Thoracic aorta (tissue), 2 donors: Measurements from ENCODE around the gene KLHDC9. TPM values are rescaled to one million over a fixed set of nuclear protein-coding genes. Genes with fewer than 3 reads are reported as not detected.

Experiments
- ATAC-seq: fragments of 150-250 bp; one replicate; pipeline ENCODE4 v1.8.0; 2017; ENCODE audit warnings: low read depth; ENCODE audit not compliant: insufficient number of reproducible peaks, low FRiP score
- DNase-seq: peaks from one replicate; pipeline ENCODE4 v3.0.0-alpha.2; 2020; ENCODE audit warnings: low spot score
- H3K27ac ChIP-seq, 2 donors: fragments of 200-600 bp; sonication (generic); 1 replicate in 1 of 2; 2 replicates in 1 of 2; pipeline ENCODE4 v1.5.1; 2016; ENCODE audit warnings: mild to moderate bottlenecking in 2 of 2, moderate library complexity in 2 of 2
- H3K27me3 ChIP-seq: fragments of 200-600 bp; sonication (generic); replicated peaks from 2 replicates; pipeline ENCODE4 v1.6.0; 2016; ENCODE audit warnings: mild to moderate bottlenecking; ENCODE audit not compliant: insufficient read depth
- H3K36me3 ChIP-seq: fragments of 200-600 bp; sonication (generic); one replicate; pipeline ENCODE4 v1.5.1; 2016
- H3K4me1 ChIP-seq, 2 donors: fragments of 200-600 bp; sonication (generic); 1 replicate in 1 of 2; 2 replicates in 1 of 2; pipeline versions ENCODE4 v1.5.1 to v1.6.0; 2016; ENCODE audit warnings: low read depth in 2 of 2, mild to moderate bottlenecking in 1 of 2; ENCODE audit not compliant: control insufficient read depth in 1 of 2
- H3K4me3 ChIP-seq: fragments of 200-600 bp; sonication (generic); 2 replicates; pipeline ENCODE4 v1.5.1; 2016; ENCODE audit warnings: mild to moderate bottlenecking
- H3K9me3 ChIP-seq: fragments of 200-600 bp; sonication (generic); 2 replicates; pipeline ENCODE4 v1.5.1; 2016
- total RNA-seq, 2 donors: library from RNA; depleted of rRNA; stranded (reverse); fragments of >200 nt; gene quantifications; one replicate each; pipeline versions ENCODE4 v1.1.0 to v1.2.3, GENCODE V29; 2016
- TF ChIP-seq, protein P1 (sequence below): fragments of 200-600 bp; sonication (generic); IDR thresholded peaks from one replicate; pipeline ENCODE4 v1.5.1; 2019; ENCODE audit warnings: antibody characterized with exemption

The KLHDC9 gene
- total RNA-seq, 2 donors from 2014 or later = 7.9 to 8.6 TPM

DNA sequence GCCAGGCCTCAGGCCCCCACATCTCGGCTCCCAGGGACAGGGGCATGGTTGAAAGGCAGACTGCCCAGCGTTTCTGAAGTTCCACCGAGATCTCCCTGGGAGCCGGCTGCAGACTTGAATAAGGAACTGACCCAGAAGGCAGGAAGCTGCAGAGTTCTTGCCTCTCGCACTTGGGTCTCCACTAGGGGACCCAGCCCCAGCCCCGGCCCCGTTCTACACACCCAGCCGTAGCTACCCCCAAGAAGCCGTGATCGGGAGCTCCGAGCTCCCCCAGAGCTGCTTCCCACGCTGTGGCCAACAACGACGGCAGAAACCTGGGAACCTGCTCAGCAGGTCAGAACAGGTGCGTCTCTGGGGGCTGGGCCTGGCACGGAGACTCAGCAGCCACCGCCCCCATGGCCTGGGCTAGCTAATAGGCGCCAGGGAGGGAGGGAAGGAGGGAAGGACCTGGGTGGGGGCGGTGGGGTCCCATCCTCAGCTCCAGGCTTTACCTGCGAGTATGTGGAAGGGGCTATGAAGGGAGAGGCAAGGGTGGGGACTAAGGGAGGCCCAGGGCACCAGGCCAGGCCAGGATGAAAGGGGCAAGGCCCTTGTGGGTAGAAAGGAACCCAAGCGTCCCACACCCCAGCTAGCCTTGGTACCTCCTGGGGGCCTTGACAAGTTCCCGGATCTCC, 8.8 kb upstream of the KLHDC9 start, which contains the start of gene NECTIN4:
NECTIN4 (minus strand) TSS at position 308 of the 674 bp plus-strand sequence; CDS start at position 46, 262 bp downstream.
- TF ChIP-seq, protein P1, sequence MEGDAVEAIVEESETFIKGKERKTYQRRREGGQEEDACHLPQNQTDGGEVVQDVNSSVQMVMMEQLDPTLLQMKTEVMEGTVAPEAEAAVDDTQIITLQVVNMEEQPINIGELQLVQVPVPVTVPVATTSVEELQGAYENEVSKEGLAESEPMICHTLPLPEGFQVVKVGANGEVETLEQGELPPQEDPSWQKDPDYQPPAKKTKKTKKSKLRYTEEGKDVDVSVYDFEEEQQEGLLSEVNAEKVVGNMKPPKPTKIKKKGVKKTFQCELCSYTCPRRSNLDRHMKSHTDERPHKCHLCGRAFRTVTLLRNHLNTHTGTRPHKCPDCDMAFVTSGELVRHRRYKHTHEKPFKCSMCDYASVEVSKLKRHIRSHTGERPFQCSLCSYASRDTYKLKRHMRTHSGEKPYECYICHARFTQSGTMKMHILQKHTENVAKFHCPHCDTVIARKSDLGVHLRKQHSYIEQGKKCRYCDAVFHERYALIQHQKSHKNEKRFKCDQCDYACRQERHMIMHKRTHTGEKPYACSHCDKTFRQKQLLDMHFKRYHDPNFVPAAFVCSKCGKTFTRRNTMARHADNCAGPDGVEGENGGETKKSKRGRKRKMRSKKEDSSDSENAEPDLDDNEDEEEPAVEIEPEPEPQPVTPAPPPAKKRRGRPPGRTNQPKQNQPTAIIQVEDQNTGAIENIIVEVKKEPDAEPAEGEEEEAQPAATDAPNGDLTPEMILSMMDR = no peak
- Histone ChIP-seq H3K4me1 (no peaks in the 10 kb centered on the region), H3K27me3 (no peaks in the 10 kb centered on the region), H3K36me3 (no peaks in the 10 kb centered on the region), H3K4me3 (no peak within 1 kb of the TSS), H3K9me3 (no peaks in the 10 kb centered on the region), H3K27ac (no peak within 1 kb of the TSS)
- ATAC-seq (no peak), DNase-seq (no peak)

DNA sequence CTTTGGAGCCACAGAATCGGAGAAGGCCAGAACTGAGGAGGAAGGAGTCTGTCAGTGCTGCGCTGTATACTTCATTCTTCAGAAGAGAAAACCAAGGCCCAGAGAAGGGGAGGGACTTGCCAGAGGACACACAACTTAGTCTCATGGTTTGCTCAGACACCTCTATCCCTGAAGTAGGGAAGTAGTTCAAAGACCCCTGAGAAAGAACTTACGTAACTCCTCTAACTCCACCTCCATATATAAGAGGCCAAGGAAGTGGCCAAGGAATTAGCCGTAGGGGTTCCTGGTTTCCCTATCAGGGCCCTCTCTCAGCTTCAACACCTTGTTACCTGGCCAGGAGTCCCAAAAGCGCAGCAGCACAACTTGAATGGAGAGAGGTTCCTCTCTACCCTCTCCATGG, 8.2 kb upstream of the KLHDC9 start:
- DNase-seq (no peak), ATAC-seq (no peak)
- no peak overlapping the region for H3K27ac ChIP-seq
- H3K36me3 ChIP-seq = no peaks in the 10 kb centered on the region
- TF ChIP-seq, protein P1 = no peak
- no peaks in the 10 kb centered on the region for H3K4me1 ChIP-seq
- no peaks in the 10 kb centered on the region for H3K9me3 ChIP-seq
- H3K4me3 ChIP-seq = no peak overlapping the region
- H3K27me3 ChIP-seq = no peaks in the 10 kb centered on the region

DNA sequence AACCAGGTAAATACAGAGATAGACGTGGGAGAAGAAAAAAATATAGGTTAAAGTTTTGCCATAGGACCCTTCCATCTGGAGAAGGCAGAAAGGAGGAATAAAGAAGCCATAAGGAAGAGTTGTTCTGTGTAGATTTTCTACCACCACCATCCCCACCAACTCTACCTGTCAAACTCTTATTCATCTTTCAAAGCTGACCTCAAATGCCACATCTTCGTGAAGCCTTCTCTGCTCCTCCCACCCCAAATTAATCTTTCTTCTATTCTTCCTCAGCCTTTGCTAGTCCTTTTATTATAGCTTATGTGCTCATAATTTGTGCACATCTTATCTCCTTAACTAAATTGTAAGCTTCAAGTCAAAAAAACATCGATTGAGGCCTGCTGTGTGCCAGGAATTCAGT, 7.5 kb upstream of the KLHDC9 start:
- Histone ChIP-seq H3K27me3 (no peaks in the 10 kb centered on the region), H3K4me3 (no peak overlapping the region), H3K9me3 (no peaks in the 10 kb centered on the region), H3K27ac (no peak overlapping the region), H3K4me1 (no peaks in the 10 kb centered on the region), H3K36me3 (no peaks in the 10 kb centered on the region)
- no peak for ATAC-seq
- TF ChIP-seq, protein P1 = no peak
- no peak for DNase-seq

DNA sequence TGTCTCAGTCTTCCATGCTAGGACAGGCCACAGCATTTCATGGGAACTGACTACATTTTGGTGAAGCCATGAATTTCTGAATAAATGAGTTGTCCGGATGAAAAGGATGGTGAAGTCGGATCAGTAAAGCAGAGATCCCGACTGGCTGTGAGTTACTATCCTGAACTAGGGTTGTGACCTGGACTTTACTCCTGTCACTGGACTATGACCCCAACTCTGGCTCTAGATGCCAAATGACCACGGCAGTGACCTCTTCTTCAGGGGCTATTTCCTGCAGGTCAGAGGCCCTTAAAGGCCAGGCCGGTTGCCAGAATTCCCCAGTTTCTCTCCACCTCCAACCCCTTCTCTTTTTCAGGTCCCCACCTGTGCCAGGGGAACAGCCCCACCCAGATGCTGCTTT, 7.1 kb upstream of the KLHDC9 start:
- TF ChIP-seq, protein P1 = no peak
- no peak overlapping the region for H3K4me3 ChIP-seq
- no peaks in the 10 kb centered on the region for H3K27me3 ChIP-seq
- ATAC-seq (no peak), DNase-seq (no peak)
- no peaks in the 10 kb centered on the region for H3K36me3 ChIP-seq
- no peaks in the 10 kb centered on the region for H3K9me3 ChIP-seq
- H3K4me1 ChIP-seq = no peaks in the 10 kb centered on the region
- H3K27ac ChIP-seq = no peak overlapping the region

DNA sequence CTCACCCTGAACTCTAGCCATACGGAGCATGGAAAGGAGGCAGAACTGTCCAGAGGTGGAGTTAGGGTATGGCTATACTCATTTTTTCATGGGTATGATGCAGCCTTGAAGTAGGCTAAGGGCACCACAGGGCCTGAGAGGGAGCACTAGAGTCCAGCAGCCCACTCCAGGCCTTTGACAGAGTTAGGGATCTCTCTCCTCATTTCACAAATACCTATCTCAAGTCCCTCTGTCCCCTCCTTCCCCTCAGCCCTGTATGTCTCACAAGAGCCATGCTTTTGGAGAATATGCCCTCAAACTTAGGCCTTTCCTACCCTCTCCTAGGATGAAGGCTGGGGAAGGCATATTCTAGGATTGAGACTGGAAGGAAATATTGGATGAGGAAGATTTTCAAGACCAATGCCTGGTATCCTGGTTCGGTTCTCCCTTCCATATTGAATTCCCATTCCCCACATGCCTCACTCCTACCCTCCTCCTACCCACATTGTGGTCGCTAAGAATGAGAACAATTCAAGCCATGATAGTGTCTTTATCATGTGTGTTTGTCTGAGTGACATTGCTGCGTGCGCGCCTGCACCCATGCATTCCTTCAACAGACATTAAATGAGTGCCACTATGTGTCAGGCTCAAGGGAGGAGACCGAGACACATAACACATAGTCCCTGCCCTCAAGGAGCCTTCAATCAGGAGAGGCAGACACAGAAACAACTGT, 6.2 kb upstream of the KLHDC9 start:
- no peak overlapping the region for H3K27ac ChIP-seq
- no peak for ATAC-seq

More for the DNA sequence above, 6.2 kb upstream of the KLHDC9 start:
- H3K27me3 ChIP-seq = no peaks in the 10 kb centered on the region
- no peak for DNase-seq
- no peaks in the 10 kb centered on the region for H3K9me3 ChIP-seq
- H3K4me3 ChIP-seq = no peak overlapping the region
- no peaks in the 10 kb centered on the region for H3K36me3 ChIP-seq
- TF ChIP-seq, protein P1 = no peak
- H3K4me1 ChIP-seq = peaks cover 0 to 3% of the 10 kb centered on the region in 2 donors
